ENCODE results near the gene CPNE7.

The CPNE7 gene

GRCh38 chr16:89612415-89613166 is 37.0 kb downstream of the CPNE7 start:
- intact Hi-C loops (cut with DNase I), result no loop called here
- no peak for DNase-seq

GRCh38 chr16:89613231-89613953 is 37.8 kb downstream of the CPNE7 start, which contains the start of gene DPEP1:
Gene DPEP1 (plus strand): TSS chr16:89613642. CDS start chr16:89630411, 16,769 bp downstream.
- no peak for DNase-seq
- intact Hi-C loops (cut with DNase I), result no loop called here

- intact Hi-C loops (cut with DNase I), result no loop called here
- DNase-seq, result no peak
Measured at GRCh38 chr16:89613954-89614459, 38.4 kb downstream of the CPNE7 start.

GRCh38 chr16:89615176-89615575 is 39.6 kb downstream of the CPNE7 start:
- intact Hi-C loops (cut with DNase I), result no loop called here

GRCh38 chr16:89615596-89616090 is 40.1 kb downstream of the CPNE7 start:
- peak in 11 of 42 donors; percentile 16 to 59 (median 38) for DNase-seq
- intact Hi-C loops (cut with DNase I), result no loop called here

More at GRCh38 chr16:89615176-89615575, 39.6 kb downstream of the CPNE7 start:
- DNase-seq, result no peak

GRCh38 chr16:89616623-89617022 is 41.1 kb downstream of the CPNE7 start:
- no peak for DNase-seq
- intact Hi-C loops (cut with DNase I), result no loop called here

GRCh38 chr16:89617036-89617435 is 41.5 kb downstream of the CPNE7 start:
- DNase-seq, result no peak
- intact Hi-C loops (cut with DNase I), result no loop called here

GRCh38 chr16:89618109-89618998 is 42.8 kb downstream of the CPNE7 start:
- intact Hi-C loops (cut with DNase I), result no loop called here
- DNase-seq, result no peak

GRCh38 chr16:89619840-89620239 is 44.3 kb downstream of the CPNE7 start:
- intact Hi-C loops (cut with DNase I), result no loop called here
- DNase-seq, result no peak

GRCh38 chr16:89620406-89620841 is 44.9 kb downstream of the CPNE7 start:
- no peak for DNase-seq
- intact Hi-C loops (cut with DNase I), result no loop called here

GRCh38 chr16:89621136-89621697 is 45.7 kb downstream of the CPNE7 start:
- intact Hi-C loops (cut with DNase I), result no loop called here
- DNase-seq, result no peak

- intact Hi-C loops (cut with DNase I), result no loop called here
- peak in 1 of 42 donors; percentile 23 for DNase-seq
Measured at GRCh38 chr16:89621698-89622409, 46.3 kb downstream of the CPNE7 start.

- DNase-seq, result no peak
Measured at GRCh38 chr16:89623511-89624261, 48.1 kb downstream of the CPNE7 start.

GRCh38 chr16:89624777-89625761 is 49.5 kb downstream of the CPNE7 start:
- intact Hi-C loops (cut with DNase I), result no loop called here
- no peak for DNase-seq

More at GRCh38 chr16:89623511-89624261, 48.1 kb downstream of the CPNE7 start:
- intact Hi-C loops (cut with DNase I), result no loop called here

GRCh38 chr16:89629827-89630610 is 54.5 kb downstream of the CPNE7 start:
- no peak for DNase-seq
- intact Hi-C loops (cut with DNase I), result no loop called here
